NCI-H2171 treated with DMSO at 0.1 percent for 48 hours (cell line): ENCODE results near the gene EMILIN3.

Source experiments
- DNase-seq: peaks from one replicate; lab custom pipeline; 2025; lab: John Stamatoyannopoulos, UW

Gene EMILIN3

GRCh38 chr20:41391587-41392001 lies 25.0 kb upstream of the EMILIN3 start:
- no peak for DNase-seq

- no peak for DNase-seq
These were observed 24.3 kb upstream of the EMILIN3 start for GRCh38 chr20:41390889-41391288.

GRCh38 chr20:41387444-41387851 lies 20.8 kb upstream of the EMILIN3 start:
- DNase-seq: peak; percentile 9

- DNase-seq: no peak
These were observed 20.1 kb upstream of the EMILIN3 start for GRCh38 chr20:41386502-41387427.

GRCh38 chr20:41382791-41383305 lies 16.2 kb upstream of the EMILIN3 start:
- no peak for DNase-seq

- DNase-seq: no peak
These were observed 14.1 kb upstream of the EMILIN3 start for GRCh38 chr20:41380551-41381193.

GRCh38 chr20:41379551-41379950 lies 12.9 kb upstream of the EMILIN3 start:
- DNase-seq: no peak

GRCh38 chr20:41377275-41377674 lies 10.7 kb upstream of the EMILIN3 start:
- DNase-seq: no peak

- no peak for DNase-seq
These were observed 9.7 kb upstream of the EMILIN3 start for GRCh38 chr20:41376349-41376748.

GRCh38 chr20:41375846-41376245 lies 9.2 kb upstream of the EMILIN3 start:
- no peak for DNase-seq

- DNase-seq: no peak
These were observed 7.6 kb upstream of the EMILIN3 start for GRCh38 chr20:41373931-41374920.

- no peak for DNase-seq
These were observed 6.7 kb upstream of the EMILIN3 start for GRCh38 chr20:41373251-41373783.

GRCh38 chr20:41371371-41371770 lies 4.8 kb upstream of the EMILIN3 start:
- no peak for DNase-seq

GRCh38 chr20:41370176-41370575 lies 3.6 kb upstream of the EMILIN3 start:
- DNase-seq: no peak

- no peak for DNase-seq
These were observed 3.1 kb upstream of the EMILIN3 start for GRCh38 chr20:41369673-41370072.

- DNase-seq: no peak
These were observed 1.3 kb upstream of the EMILIN3 start for GRCh38 chr20:41367956-41368355.

- DNase-seq: no peak
These were observed 726 bp upstream of the EMILIN3 start for GRCh38 chr20:41367393-41367695.

GRCh38 chr20:41365777-41366545 lies 657 bp downstream of the EMILIN3 start:
- DNase-seq: peak; percentile 33

GRCh38 chr20:41364967-41365765 lies 1.5 kb downstream of the EMILIN3 start:
- no peak for DNase-seq

- no peak for DNase-seq
These were observed 2.3 kb downstream of the EMILIN3 start for GRCh38 chr20:41364236-41364855.
